HepG2 (cell line): ENCODE results near the gene ZBP1. TPM values are rescaled to one million over a fixed set of nuclear protein-coding genes. Genes with fewer than 3 reads are reported as not detected.
A peak's percentile ranks its signal among the peaks of the same experiment; 100 is the strongest.

ENCODE experiments used
- ATF5 ChIP-seq: sonication (generic); formaldehyde crosslinking; IDR thresholded peaks from 2 replicates; pipeline ENCODE4 v1.4.0; 2020; ENCODE audit warnings: mild to moderate bottlenecking, low read depth, missing genetic modification reagents
- ESRRA ChIP-seq: sonication (generic); formaldehyde crosslinking; IDR thresholded peaks from 2 replicates; pipeline ENCODE4 v1.5.1; 2020; ENCODE audit warnings: mild to moderate bottlenecking, low read depth, missing genetic modification reagents
- GATAD2A ChIP-seq: IDR thresholded peaks from 2 replicates; pipeline ENCODE4 v1.6.1; 2016
- NFE2L1 ChIP-seq: sonication (generic); formaldehyde crosslinking; IDR thresholded peaks from 2 replicates; pipeline ENCODE4 v1.4.0; 2020; ENCODE audit warnings: missing genetic modification reagents, mild to moderate bottlenecking, borderline replicate concordance
- U2AF1 ChIP-seq: fragments of 200-400 bp; formaldehyde crosslinking; optimal IDR thresholded peaks from 2 replicates; pipeline ENCODE3; 2017; ENCODE audit warnings: mild to moderate bottlenecking, low read depth, low read length
- ZHX2 ChIP-seq, 2 experiments: sonication (generic) in 1 of 2; formaldehyde crosslinking in 1 of 2; IDR thresholded peaks; 2 replicates each; pipeline versions ENCODE4 v1.6.1 to v1.9.0; 2014 to 2022; ENCODE audit warnings: antibody characterized with exemption in 1 of 2, borderline replicate concordance in 1 of 2, inconsistent platforms in 1 of 2, low read depth in 1 of 2, missing genetic modification reagents in 1 of 2
- ZNF75D ChIP-seq: sonication (generic); formaldehyde crosslinking; IDR thresholded peaks from 2 replicates; pipeline ENCODE4 v1.8.1; 2023; ENCODE audit warnings: missing genetic modification reagents, mild to moderate bottlenecking, borderline replicate concordance
- ZNF878 ChIP-seq: sonication (generic); formaldehyde crosslinking; IDR thresholded peaks from 2 replicates; pipeline ENCODE4 v1.8.1; 2023; ENCODE audit warnings: mild to moderate bottlenecking, missing genetic modification reagents, moderate library complexity
- polyA plus RNA-seq, 8 experiments: library from polyadenylated mRNA; depleted of rRNA in 3 of 8; stranded (reverse) in 7 of 8; unstranded in 1 of 8; fragments of >200 nt; fragmentation: Illumina TruSeq in 4 of 8; extraction: Trizol in 4 of 8; gene quantifications; 2 replicates each; pipeline versions ENCODE4 v1.2.1 to v1.2.3, GENCODE V29; 2011 to 2016; ENCODE audit warnings: low read depth in 4 of 8, missing spikeins in 1 of 8, mixed read lengths in 1 of 8; ENCODE audit not compliant: insufficient read depth in 1 of 8
- total RNA-seq, 5 experiments: library from RNA; depleted of rRNA; stranded (reverse); fragments of >200 nt; fragmentation: Illumina TruSeq; extraction: Trizol; gene quantifications; 2 replicates each; pipeline ENCODE4 v1.2.3, GENCODE V29; 2016; ENCODE audit warnings: low read depth in 1 of 5
- TF ChIP-seq, protein P1 (sequence below): IDR thresholded peaks from 2 replicates; pipeline ENCODE4 v1.6.1; 2016; ENCODE audit warnings: missing compliant biosample characterization, missing genetic modification reagents, borderline replicate concordance
- TF ChIP-seq, protein P2 (sequence below): sonication (generic); formaldehyde crosslinking; IDR thresholded peaks from 2 replicates; pipeline ENCODE4 v1.4.0; 2020; ENCODE audit warnings: missing genetic modification reagents
- TF ChIP-seq, protein P3 (sequence below): sonication (generic); formaldehyde crosslinking; IDR thresholded peaks from 2 replicates; pipeline ENCODE4 v1.4.0; 2020; ENCODE audit warnings: missing genetic modification reagents, borderline replicate concordance
- TF ChIP-seq, protein P4 (sequence below): sonication (generic); formaldehyde crosslinking; IDR thresholded peaks from 2 replicates; pipeline ENCODE4 v1.8.0; 2022; ENCODE audit warnings: mild to moderate bottlenecking, missing genetic modification reagents, moderate library complexity

Gene ZBP1
- total and polyA plus RNA-seq, 2 of the 13 experiments (the other 11 are each of a cell fraction or from before 2014, with no cell fraction given), result not detected

GRCh38 chr20:57657535-57658446, 37.6 kb upstream of the ZBP1 start (continued):
- TF ChIP-seq ZHX2 (IDR thresholded peaks at IDR 0.05; ENCODE audit: low read depth) (no peak), ZHX2 (CRISPR knock-in tag; IDR thresholded peaks at IDR 0.05; ENCODE audit: borderline replicate concordance) (no peak), ZNF75D (CRISPR knock-in tag) (no peak), NFE2L1 (no peak), U2AF1 (no peak), GATAD2A (CRISPR knock-in tag) (no peak), ZNF878 (no peak), ESRRA (no peak), ATF5 (CRISPR knock-in tag) (no peak)
- TF ChIP-seq, protein P1, sequence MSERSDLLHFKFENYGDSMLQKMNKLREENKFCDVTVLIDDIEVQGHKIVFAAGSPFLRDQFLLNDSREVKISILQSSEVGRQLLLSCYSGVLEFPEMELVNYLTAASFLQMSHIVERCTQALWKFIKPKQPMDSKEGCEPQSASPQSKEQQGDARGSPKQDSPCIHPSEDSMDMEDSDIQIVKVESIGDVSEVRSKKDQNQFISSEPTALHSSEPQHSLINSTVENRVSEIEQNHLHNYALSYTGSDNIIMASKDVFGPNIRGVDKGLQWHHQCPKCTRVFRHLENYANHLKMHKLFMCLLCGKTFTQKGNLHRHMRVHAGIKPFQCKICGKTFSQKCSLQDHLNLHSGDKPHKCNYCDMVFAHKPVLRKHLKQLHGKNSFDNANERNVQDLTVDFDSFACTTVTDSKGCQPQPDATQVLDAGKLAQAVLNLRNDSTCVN, result no peak
- TF ChIP-seq, protein P2, sequence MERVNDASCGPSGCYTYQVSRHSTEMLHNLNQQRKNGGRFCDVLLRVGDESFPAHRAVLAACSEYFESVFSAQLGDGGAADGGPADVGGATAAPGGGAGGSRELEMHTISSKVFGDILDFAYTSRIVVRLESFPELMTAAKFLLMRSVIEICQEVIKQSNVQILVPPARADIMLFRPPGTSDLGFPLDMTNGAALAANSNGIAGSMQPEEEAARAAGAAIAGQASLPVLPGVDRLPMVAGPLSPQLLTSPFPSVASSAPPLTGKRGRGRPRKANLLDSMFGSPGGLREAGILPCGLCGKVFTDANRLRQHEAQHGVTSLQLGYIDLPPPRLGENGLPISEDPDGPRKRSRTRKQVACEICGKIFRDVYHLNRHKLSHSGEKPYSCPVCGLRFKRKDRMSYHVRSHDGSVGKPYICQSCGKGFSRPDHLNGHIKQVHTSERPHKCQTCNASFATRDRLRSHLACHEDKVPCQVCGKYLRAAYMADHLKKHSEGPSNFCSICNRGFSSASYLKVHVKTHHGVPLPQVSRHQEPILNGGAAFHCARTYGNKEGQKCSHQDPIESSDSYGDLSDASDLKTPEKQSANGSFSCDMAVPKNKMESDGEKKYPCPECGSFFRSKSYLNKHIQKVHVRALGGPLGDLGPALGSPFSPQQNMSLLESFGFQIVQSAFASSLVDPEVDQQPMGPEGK (CRISPR knock-in tag), result peak; percentile 24; the same call in 1 of the 2 replicates
- TF ChIP-seq, protein P3, sequence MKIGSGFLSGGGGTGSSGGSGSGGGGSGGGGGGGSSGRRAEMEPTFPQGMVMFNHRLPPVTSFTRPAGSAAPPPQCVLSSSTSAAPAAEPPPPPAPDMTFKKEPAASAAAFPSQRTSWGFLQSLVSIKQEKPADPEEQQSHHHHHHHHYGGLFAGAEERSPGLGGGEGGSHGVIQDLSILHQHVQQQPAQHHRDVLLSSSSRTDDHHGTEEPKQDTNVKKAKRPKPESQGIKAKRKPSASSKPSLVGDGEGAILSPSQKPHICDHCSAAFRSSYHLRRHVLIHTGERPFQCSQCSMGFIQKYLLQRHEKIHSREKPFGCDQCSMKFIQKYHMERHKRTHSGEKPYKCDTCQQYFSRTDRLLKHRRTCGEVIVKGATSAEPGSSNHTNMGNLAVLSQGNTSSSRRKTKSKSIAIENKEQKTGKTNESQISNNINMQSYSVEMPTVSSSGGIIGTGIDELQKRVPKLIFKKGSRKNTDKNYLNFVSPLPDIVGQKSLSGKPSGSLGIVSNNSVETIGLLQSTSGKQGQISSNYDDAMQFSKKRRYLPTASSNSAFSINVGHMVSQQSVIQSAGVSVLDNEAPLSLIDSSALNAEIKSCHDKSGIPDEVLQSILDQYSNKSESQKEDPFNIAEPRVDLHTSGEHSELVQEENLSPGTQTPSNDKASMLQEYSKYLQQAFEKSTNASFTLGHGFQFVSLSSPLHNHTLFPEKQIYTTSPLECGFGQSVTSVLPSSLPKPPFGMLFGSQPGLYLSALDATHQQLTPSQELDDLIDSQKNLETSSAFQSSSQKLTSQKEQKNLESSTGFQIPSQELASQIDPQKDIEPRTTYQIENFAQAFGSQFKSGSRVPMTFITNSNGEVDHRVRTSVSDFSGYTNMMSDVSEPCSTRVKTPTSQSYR, result no peak
- TF ChIP-seq, protein P4, sequence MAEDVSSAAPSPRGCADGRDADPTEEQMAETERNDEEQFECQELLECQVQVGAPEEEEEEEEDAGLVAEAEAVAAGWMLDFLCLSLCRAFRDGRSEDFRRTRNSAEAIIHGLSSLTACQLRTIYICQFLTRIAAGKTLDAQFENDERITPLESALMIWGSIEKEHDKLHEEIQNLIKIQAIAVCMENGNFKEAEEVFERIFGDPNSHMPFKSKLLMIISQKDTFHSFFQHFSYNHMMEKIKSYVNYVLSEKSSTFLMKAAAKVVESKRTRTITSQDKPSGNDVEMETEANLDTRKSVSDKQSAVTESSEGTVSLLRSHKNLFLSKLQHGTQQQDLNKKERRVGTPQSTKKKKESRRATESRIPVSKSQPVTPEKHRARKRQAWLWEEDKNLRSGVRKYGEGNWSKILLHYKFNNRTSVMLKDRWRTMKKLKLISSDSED (CRISPR knock-in tag), result no peak
